GM10248 (cell line): Measurements from ENCODE around the gene TAOK1.
A peak's percentile ranks its signal among the peaks of the same experiment; 100 is the strongest.

Experiments
- CTCF ChIA-PET: fragments of 300-600 bp; sonication (Branson Sonifier 250); formaldehyde crosslinking; extraction: SDS; loops from one replicate; lab custom pipeline; 2021; ENCODE audit warnings: antibody characterized with exemption; lab: Yijun Ruan, JAX
- POLR2A ChIA-PET: fragments of 350-650 bp; sonication (Branson Sonifier 250); formaldehyde crosslinking; extraction: SDS; loops from one replicate; lab custom pipeline; 2020; ENCODE audit warnings: antibody characterized with exemption; lab: Yijun Ruan, JAX
- DNase-seq: peaks from one replicate; pipeline ENCODE4 v3.0.0; 2012; ENCODE audit errors: extremely low spot score
- CTCF ChIP-seq: IDR thresholded peaks from 2 replicates; pipeline ENCODE4 v1.5.1; 2012; ENCODE audit warnings: mild to moderate bottlenecking, low read depth; ENCODE audit errors: extremely low read depth, missing control alignments, control extremely low read depth

TAOK1 gene

GRCh38 chr17:29582772-29583171 is 192.6 kb downstream of the TAOK1 start:
- DNase-seq, result no peak
- CTCF ChIA-PET, result interaction anchor here (1.2 to 14.3 kb wide), 5 partner anchors 8 to 33 kb away, joined by 3 to 172 read pairs (median 31); partner anchors contain the start of genes ABHD15 and ANKRD13B

GRCh38 chr17:29583324-29584248 is 193.4 kb downstream of the TAOK1 start:
- ChIA-PET POLR2A (no interaction called here), CTCF (interaction anchor here (1.2 to 14.3 kb wide), 4 partner anchors 9 to 32 kb away, joined by 3 to 172 read pairs (median 88); partner anchors contain the start of gene ANKRD13B)
- no peak for TF ChIP-seq CTCF
- DNase-seq, result no peak

More at GRCh38 chr17:29582772-29583171, 192.6 kb downstream of the TAOK1 start:
- TF ChIP-seq CTCF, result no peak
- POLR2A ChIA-PET, result interaction anchor here (0.5 kb wide), 1 partner anchor 1500 kb away, joined by 3 read pairs; no protein-coding TSS in a partner anchor

- CTCF ChIA-PET, result interaction anchor here (2.5 to 12.8 kb wide), 4 partner anchors 8 to 33 kb away, joined by 16 to 144 read pairs (median 42); partner anchors contain the start of gene ANKRD13B
- TF ChIP-seq CTCF, result no peak
- no peak for DNase-seq
- POLR2A ChIA-PET, result no interaction called here
Measured at GRCh38 chr17:29584452-29585079, 194.4 kb downstream of the TAOK1 start.

GRCh38 chr17:29585080-29585751 is 195.1 kb downstream of the TAOK1 start:
- CTCF ChIA-PET, result interaction anchor here (1.3 to 5.3 kb wide), 6 partner anchors 11 to 508 kb away, joined by 3 to 61 read pairs (median 11); no protein-coding TSS in a partner anchor
- peak; percentile 54 for DNase-seq
- POLR2A ChIA-PET, result no interaction called here
- peak; percentile 50 for TF ChIP-seq CTCF

- no peak for TF ChIP-seq CTCF
- POLR2A ChIA-PET, result no interaction called here
- DNase-seq, result no peak
- CTCF ChIA-PET, result interaction anchor here (1.3 to 5.3 kb wide), 9 partner anchors 7 to 438 kb away, joined by 3 to 61 read pairs (median 6); no protein-coding TSS in a partner anchor
Measured at GRCh38 chr17:29586676-29587469, 196.7 kb downstream of the TAOK1 start.
